22Rv1 (cell line): ENCODE measurements around the gene ATAD1.

Experiments used
- CTCF ChIP-seq: fragments of 450-650 bp; IDR thresholded peaks from 2 replicates; pipeline ENCODE4 v1.5.1; 2017; ENCODE audit warnings: mild to moderate bottlenecking
- ZFX ChIP-seq: fragments of 450-650 bp; IDR thresholded peaks from 2 replicates; pipeline ENCODE4 v1.6.1; 2017; ENCODE audit warnings: antibody characterized with exemption, borderline replicate concordance

- no peak for TF ChIP-seq CTCF
- TF ChIP-seq ZFX: no peak
These were observed 24.2 kb upstream of the ATAD1 start for GRCh38 chr10:87842220-87842641.
